ENCODE data around the gene OR4E1.
"Not testable (repeated sequence)": the region's sequence is repeated elsewhere in the genome, so short reads cannot be mapped to it uniquely, and the experiment has no call there.

The OR4E1 gene

GRCh38 chr14:21653331-21653885 lies 20.2 kb downstream of the OR4E1 start, which contains the start of gene OR4E2:
Gene OR4E2 (plus strand): TSS chr14:21653835. CDS start chr14:21665083, 11,248 bp downstream.
- DNase-seq (ENCODE audit: low spot score), result no peak

GRCh38 chr14:21652209-21652808 lies 21.3 kb downstream of the OR4E1 start:
- no peak for DNase-seq (ENCODE audit: low spot score)

GRCh38 chr14:21647380-21647779 lies 26.2 kb downstream of the OR4E1 start:
- no peak for DNase-seq (ENCODE audit: low spot score)

GRCh38 chr14:21643407-21643806 lies 30.2 kb downstream of the OR4E1 start:
- no peak for DNase-seq (ENCODE audit: low spot score)

GRCh38 chr14:21642683-21643082 lies 30.9 kb downstream of the OR4E1 start:
- no peak for DNase-seq (ENCODE audit: low spot score)

GRCh38 chr14:21634840-21635239 lies 38.8 kb downstream of the OR4E1 start, which contains the start of gene OR10G2:
Gene OR10G2 (minus strand): TSS chr14:21634940. CDS start chr14:21634842, 98 bp downstream.
- DNase-seq (ENCODE audit: low spot score), result no peak

GRCh38 chr14:21631084-21631483 lies 42.5 kb downstream of the OR4E1 start:
- no peak for DNase-seq (ENCODE audit: low spot score)

GRCh38 chr14:21630503-21630902 lies 43.1 kb downstream of the OR4E1 start:
- not testable (repeated sequence) for DNase-seq (ENCODE audit: low spot score)

- DNase-seq (ENCODE audit: low spot score), result no peak
These were observed 47.0 kb downstream of the OR4E1 start for GRCh38 chr14:21626491-21627230.
